Transverse colon (tissue), 4 donors: Measurements from ENCODE around the gene VEGFB.
A peak's percentile ranks its signal among the peaks of the same experiment; 100 is the strongest.

Experiments
- EP300 ChIP-seq: sonication (generic); formaldehyde crosslinking; IDR thresholded peaks from one replicate; pipeline ENCODE4 v1.6.1; 2017; ENCODE audit warnings: antibody characterized with exemption, low read depth
- POLR2A ChIP-seq: fragments of 450-650 bp; IDR thresholded peaks from one replicate; pipeline ENCODE4 v1.6.1; 2016; ENCODE audit warnings: antibody characterized with exemption, mild to moderate bottlenecking, moderate library complexity
- POLR2AphosphoS5 ChIP-seq, 3 donors: sonication (generic); formaldehyde crosslinking; IDR thresholded peaks; one replicate each; pipeline ENCODE4 v1.6.1; 2016; ENCODE audit warnings: antibody characterized with exemption in 3 of 3
- TF ChIP-seq, protein P1 (sequence below), 5 experiments: fragments of 200-600 bp in 3 of 5; fragments of 450-650 bp in 2 of 5; sonication (generic) in 3 of 5; IDR thresholded peaks; 1 replicate in 2 of 5; 2 replicates in 3 of 5; pipeline ENCODE4 v1.5.1; 2016 to 2017; ENCODE audit warnings: antibody characterized with exemption in 5 of 5, inconsistent platforms in 3 of 5, mild to moderate bottlenecking in 2 of 5, moderate library complexity in 1 of 5

DNA sequence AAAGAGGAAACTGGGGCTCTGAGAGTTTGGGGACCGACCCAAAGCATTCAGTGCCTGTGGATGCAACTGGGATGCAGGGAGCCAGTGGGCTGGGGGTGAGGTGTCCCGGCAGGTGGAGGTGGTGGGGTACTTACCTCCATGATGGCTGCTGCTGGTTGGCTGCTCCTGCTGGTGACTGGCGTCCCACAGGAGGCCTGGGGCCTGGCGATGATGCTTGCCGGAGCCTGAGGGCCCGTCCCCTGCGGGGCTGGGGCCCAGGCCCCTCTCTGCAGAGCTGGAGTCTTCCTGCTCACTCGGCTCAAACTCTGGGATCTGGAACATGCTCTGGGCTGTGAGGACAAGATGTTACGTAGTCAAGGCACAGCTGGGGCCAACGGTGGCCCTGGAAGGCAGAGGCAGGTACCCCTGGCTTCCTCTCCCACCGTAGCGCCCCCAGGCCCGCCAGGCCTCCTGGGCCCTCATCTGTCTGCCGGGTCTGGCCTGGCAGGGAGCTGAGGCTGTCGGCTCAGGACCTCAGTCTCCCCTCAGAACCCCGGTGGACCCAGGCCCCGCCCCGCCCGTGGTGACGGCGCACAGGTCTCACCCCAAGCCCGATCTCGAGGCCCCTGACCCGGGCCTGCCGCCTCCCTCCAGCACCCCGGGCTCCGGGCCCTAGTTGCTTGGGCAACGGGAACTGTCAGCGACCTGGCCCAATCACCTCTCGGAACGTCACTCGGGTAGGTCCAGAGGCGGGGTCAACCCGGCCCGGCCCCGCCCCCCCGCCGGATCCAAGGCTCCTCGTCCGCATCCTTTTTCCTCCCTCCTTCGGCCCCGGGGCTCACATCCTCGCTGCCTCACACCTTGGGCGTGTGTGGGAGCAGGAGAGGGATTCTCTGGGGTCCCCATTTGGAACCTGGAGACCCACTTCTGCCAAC is 49.9 kb downstream of the VEGFB start, which contains the start of gene BAD:
- TF ChIP-seq, protein P1, sequence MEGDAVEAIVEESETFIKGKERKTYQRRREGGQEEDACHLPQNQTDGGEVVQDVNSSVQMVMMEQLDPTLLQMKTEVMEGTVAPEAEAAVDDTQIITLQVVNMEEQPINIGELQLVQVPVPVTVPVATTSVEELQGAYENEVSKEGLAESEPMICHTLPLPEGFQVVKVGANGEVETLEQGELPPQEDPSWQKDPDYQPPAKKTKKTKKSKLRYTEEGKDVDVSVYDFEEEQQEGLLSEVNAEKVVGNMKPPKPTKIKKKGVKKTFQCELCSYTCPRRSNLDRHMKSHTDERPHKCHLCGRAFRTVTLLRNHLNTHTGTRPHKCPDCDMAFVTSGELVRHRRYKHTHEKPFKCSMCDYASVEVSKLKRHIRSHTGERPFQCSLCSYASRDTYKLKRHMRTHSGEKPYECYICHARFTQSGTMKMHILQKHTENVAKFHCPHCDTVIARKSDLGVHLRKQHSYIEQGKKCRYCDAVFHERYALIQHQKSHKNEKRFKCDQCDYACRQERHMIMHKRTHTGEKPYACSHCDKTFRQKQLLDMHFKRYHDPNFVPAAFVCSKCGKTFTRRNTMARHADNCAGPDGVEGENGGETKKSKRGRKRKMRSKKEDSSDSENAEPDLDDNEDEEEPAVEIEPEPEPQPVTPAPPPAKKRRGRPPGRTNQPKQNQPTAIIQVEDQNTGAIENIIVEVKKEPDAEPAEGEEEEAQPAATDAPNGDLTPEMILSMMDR (IDR thresholded peaks at IDR 0.05) = no peak
- TF ChIP-seq EP300 (no peak), POLR2A (peak; percentile 85), POLR2AphosphoS5 (IDR thresholded peaks at IDR 0.05) (peak; percentile 82 to 87 (median 85))
